ENCODE results near the gene UNC13B.
"Not testable (repeated sequence)": the region's sequence is repeated elsewhere in the genome, so short reads cannot be mapped to it uniquely, and the experiment has no call there.

Gene UNC13B

DNA sequence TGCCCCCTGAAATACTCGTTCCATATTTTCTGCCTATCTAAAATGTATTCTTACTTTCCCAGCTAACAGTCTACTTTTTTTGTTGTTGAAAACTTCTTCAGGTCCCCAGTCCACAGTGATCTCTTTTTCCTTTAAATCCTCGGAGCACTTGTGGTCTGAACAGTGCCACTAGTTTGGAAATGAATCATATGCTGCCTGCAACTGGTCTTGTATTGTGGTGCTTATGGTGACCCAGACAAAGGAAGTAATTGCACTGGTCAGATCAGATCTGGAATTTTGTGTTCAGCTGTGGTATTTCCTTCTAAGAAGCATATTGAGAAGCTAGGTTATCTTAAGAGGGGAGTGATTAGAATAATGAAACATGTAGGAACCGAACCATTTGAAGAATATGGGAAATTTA, 2.9 kb downstream of the UNC13B start:
- no peak for DNase-seq

DNA sequence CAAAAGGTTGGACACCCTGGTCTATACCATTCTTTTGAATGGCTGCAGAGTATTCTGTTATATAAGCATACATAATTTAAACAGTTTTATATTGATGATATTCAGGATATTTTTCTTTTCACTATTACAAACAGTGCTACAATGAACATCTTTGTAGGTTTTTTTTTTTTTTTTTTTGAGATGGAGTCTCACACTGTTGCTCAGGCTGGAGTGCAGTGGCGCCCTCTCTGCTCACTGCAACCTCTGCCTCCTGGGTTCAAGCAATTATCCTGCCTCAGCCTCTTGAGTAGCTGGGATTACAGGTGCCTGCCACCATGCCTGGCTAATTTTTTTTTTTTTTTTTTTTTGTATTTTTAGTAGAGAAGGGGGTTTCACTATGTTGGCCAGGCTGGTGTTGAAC, 5.6 kb downstream of the UNC13B start:
- DNase-seq: not testable (repeated sequence)

DNA sequence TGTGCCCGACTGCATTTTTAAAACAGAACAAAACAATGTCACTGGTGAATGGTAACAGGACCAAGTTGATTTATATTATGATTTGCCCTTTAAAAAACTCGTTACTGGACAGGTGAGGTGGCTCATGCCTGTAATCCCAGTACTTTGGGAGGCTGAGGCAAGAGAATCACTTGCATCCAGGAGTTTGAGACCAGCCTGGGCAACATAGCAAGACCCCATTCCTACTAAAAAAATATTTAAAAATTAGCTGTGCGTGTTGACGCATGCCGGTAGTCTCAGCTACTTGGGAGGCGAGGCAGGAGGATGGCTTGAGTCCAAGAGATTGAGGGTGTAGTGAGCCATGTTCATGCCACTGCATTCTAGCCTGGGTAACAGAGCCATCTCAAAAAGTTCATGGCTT, 7.2 kb downstream of the UNC13B start:
- DNase-seq: no peak

DNA sequence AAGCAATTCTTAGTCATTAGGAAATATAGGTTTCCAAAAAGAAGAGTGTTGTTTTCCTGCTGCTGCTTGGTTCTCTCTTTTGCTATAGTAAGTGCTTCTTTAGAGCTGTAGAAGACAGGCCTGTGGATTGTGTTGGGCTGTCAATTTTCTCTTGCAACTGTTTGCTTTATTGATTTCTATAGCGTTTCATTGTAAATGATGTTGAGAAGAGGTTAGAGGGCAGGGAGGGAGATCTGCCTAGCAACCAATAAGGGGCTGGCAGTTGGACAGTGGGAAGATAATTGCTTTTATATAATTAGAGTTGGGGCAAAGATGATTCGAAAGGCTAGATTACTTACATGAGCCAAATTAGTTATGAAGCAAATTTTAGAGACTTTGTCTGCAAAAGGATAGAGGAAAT, 11.1 kb downstream of the UNC13B start:
- DNase-seq: no peak

DNA sequence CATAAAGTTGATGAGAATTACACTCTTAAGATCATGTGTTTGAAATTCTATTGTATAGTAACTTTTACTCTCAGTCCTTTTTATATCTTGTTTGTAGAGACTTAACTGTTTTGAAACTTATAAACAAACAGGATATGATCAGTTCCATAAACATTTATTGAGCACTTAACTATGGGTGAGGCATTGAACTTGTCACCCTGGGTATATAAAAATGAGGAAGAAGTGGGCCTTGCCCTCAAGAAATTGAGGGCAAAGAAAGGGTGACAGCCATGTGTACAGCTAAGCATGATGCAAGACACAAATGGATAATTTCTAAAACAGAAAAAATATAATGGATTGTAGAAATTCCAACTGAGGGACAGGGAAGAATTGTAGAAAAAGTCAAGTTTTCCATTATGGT, 15.7 kb downstream of the UNC13B start:
- no peak for DNase-seq

DNA sequence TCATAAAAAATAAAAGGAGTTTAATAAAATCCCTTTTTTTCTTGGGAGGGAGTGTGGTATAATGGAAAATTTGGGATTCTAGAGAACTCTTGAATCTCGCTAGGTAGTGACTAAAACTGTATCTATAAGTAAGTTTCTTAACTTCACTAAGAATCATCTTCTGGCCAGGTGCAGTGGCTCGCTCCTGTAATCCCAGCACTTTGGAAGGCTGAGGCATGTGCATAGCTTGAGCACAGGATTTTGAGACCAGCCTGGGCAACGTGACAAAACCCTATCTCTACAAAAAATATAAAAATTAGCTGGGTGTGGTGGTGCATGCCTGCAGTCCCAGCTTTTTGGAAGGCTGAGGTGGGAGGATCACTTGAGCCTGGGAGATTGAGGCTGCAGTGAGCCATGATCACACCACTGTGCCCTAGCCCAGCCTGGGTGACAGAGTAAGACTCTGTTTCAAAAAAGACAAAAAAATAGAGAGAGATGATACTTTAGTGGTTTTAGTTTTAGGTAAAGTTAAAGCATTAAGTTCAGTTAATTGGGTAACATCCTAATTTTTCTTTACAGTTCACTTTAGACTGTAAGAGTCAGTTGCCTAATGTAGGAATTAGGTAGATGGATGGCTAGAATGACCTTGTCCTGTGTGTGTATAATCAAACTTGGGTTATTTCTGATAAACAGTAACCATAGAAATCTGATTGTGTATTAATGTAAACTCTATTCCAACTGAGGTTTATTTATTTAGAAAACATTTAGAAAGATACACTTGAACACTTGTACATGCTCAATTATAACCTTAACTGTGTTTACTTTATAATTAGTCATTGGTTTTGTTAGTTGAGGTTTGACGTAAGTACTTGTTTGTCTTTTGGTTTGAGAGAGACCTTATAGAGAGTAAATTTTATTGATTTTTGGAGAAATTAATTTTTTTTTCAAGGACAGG, 17.8 kb downstream of the UNC13B start:
- no peak for DNase-seq

DNA sequence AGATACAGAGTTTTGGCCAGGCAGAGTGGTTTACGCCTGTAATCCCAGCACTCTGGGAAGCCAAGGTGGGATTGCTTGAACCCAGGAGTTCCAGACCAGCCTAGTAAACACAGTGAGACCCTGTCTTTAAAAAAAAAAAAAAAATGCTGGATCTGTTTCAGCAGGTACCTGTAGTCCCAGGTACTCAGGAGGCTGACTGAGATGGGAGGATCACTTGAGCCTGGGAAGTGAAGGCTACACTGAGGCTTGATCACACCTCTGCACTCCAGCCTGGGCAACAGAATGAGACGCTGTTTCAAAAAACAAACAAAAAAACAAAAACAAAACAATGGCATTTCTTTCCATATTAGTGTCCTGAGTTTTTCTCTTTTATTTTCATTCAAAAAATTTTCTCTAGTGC, 19.0 kb downstream of the UNC13B start:
- no peak for DNase-seq

DNA sequence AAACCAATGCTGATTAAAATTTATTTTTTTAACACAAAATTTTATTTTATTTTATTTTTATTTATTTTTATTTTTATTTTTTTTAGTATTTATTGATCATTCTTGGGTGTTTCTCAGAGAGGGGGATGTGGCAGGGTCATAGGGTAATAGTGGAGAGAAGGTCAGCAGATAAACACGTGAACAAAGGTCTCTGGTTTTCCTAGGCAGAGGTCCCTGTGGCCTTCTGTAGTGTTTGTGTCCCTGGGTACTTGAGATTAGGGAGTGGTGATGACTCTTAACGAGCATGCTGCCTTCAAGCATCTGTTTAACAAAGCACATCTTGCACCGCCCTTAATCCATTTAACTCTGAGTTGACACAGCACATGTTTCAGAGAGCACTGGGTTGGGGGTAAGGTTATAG, 20.6 kb downstream of the UNC13B start:
- DNase-seq: not testable (repeated sequence)

DNA sequence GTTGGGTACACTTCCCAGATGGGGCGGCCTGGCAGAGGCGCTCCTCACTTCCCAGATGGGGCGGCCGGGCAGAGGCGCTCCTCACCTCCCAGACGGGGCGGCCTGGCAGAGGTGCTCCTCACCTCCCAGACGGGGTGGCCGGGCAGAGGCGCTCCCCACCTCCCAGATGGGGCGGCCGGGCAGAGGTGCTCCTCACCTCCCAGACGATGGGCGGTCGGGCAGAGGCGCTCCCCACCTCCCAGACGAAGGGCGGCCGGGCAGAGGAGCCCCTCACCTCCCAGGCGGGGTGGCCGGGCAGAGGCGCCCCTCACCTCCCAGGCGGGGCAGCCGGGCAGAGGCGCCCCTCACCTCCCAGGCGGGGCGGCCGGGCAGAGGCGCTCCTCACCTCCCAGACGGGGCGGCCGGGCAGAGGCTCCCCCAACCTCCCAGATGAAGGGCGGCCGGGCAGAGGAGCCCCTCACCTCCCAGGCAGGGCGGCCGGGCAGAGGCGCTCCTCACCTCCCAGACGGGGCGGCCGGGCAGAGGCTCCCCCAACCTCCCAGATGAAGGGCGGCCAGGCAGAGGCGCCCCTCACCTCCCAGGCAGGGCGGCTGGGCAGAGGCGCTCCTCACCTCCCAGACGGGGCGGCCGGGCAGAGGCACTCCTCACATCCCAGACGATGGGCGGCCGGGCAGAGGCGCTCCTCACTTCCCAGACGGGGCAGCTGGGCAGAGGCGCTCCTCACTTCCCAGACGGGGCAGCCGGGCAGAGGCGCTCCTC, 21.4 kb downstream of the UNC13B start:
- not testable (repeated sequence) for DNase-seq

DNA sequence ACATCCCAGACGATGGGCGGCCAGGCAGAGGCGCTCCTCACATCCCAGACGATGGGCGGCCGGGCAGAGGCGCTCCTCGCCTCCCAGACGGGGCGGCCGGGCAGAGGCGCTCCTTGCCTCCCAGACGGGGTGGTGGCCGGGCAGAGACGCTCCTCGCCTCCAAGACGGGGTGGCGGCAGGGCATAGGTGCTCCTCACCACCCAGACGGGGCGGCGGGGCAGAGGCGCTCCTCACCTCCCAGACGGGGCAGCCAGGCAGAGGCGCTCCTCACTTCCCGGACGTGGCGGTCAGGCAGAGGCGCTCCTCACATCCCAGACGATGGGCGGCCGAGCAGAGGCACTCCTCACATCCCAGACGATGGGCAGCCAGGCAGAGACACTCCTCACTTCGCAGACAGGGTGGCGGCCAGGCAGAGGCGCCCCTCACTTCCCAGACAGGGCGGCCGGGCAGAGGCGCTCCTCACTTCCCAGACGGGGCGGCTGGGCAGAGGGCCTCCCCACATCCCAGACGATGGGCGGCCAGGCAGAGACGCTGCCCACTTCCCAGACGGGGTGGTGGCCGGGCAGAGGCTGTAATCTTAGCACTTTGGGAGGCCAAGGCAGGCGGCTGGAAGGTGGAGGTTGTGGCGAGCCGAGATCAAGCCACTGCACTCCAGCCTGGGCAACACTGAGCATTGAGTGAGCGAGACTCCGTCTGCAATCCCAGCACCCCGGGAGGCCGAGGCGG, 22.1 kb downstream of the UNC13B start:
- DNase-seq: not testable (repeated sequence)

DNA sequence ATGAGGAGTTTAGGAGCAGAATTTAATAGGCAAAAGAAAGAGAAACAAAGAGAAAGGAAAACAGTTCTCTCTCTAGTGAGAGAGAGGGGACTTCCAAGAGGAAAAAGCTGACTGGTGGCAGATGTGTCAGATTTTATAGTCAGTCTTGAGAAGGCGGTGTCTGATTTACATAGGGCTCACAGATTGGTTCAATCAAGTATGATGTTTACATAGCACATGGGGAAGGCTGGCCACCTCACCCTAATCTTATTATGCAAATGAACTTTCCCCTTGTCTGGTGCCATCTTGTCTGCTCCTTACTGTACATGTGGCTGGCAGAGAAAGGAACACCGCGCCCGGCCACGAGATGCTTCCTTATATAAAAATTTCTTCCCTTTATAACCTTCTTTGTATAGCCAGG, 24.7 kb downstream of the UNC13B start:
- DNase-seq: no peak

DNA sequence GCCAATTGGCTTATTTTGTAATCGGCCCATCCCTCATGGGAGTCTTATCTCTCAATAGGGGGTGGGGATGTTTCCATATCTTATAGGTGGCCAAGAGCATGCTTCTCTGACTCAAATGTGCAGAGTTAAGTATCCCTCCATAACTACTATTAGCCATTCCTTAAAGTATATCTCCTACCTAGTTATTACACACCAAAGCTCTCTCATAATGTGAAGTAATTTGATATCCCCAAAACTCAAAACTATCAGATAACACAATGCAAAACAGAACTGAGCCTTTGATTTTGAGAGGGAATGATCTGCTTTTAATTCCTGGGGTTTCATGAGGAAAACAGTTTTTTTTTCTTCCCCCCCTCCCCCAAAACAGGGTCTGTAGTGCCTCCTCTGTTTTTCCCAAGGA, 28.4 kb downstream of the UNC13B start:
- no peak for DNase-seq

DNA sequence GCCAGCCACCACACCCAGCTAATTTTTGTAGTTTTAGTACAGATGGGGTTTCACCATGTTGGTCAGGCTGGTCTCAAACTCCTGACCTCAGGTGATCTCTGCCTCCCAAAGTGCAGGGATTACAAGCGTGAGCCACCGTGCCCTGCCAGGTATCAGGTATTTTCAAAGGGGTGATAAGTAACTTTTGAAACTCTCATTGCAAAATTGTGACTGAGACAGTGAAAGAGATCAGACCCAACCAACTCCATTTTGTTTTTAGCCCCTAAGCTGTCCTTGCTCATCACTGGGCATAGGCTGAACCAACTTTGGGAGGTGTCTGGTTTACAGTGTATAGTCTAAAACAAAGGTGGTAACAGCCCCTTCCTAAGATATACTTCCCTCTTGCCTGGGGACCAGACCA, 29.3 kb downstream of the UNC13B start:
- DNase-seq: no peak

DNA sequence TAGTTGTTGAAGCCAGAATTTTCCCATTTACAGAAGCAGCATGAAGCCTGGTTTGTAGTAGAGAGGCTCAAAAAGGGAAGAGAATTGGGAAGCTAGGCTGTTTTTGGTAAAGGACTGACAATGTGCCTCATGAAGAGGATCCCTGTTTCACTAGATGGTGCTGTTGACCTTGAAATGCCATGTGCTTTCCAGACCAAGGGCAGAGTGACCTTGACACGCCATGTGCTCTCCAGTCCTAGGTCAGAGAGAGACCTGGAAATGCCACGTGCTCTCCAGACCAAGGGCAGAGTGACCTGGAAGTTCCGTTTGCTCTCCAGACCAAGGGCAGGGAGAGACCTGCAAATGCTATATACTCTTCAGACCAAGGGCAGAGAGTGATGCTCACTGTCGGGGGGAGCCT, 32.0 kb downstream of the UNC13B start:
- no peak for DNase-seq

DNA sequence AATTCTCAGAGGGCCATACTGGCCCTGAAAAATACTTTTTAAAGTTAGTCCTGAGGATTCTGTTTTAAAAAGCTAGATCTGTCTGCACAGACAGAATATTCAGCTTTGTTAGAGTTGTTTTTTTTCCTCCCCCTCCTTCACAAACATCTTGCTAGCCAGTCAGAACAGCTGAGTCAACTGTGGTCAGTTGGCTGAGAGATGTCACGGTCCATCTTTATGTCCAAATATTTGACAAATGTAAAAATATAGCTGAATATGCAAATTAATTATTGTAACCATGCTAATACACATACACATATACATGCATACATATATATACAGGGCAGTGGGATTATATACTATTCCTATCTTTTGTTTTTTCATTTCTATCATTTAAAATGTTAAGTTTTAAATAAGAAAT, 33.9 kb downstream of the UNC13B start:
- DNase-seq: no peak

DNA sequence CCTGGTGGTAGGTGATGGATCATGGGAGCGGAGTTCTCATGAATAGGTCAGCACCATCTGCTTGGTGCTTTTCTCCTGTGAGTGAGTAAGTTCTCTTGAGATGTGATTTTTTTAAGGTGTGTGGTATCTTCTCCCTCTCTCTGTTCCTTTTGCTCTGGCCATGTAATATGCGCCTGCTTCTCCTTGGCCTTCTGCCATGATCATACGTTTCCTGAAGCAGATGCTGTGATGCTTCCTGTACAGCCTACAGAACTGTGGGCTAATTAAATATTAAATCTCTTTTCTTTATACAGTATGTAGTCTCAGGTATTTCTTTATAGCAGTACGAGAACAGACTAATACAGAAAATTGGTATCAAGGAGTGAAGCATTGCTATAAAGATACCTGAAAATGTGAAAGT, 36.4 kb downstream of the UNC13B start:
- no peak for DNase-seq

DNA sequence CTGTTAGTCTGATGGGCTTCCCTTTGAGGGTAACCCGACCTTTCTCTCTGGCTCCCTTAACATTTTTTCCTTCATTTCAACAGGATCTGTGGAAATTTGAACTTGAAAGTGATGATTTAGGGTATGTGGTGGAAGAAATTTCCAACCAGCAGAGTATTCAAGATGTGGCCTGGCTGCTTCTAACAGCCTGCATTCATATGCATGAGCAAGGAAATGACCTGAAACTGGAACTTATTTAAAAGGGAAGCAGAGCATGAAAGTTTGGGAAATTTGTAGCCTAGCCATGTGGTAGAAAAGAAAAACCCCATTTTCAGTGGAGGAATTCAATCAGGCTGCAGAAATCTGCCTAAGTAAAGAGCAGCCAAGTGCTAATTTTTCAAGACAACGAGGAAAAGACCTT, 41.7 kb downstream of the UNC13B start:
- no peak for DNase-seq

DNA sequence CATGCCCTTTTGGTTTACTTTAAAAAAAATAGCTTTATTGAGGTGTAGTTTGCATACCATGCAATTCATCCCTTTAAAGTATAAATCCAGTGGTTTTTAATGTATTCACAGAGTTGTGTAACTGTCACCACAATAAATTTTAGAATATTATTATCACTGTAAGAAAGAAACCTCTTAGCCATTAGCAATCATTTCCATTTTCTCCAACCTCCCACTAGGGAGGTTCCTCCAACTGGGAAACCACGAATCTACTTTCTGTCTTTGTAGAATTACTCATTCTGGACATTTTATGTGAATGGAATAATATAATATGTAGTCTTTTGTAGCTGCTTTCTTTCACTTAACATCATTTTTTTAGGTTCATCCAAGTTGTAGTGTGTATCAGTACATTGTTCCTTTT, 43.5 kb downstream of the UNC13B start:
- DNase-seq: no peak

DNA sequence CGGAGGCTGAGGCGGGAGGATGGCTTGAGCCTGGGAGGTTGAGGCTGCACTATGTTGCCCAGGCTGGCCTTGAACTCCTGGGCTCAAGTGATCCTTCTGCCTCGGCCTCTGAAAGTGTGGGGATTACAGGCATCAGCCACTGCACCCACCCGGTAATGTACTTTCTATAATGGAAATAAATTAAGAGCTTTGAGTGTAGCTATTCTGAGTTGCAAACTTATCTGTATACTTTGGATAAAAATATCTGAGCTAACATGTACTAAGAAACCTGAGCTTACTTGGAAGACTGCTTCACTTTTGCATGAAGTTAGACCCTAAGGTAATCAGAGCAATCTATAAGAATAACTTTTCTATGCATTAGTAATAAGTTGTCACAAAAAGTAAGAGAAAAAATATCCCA, 50.0 kb downstream of the UNC13B start:
- no peak for DNase-seq

DNA sequence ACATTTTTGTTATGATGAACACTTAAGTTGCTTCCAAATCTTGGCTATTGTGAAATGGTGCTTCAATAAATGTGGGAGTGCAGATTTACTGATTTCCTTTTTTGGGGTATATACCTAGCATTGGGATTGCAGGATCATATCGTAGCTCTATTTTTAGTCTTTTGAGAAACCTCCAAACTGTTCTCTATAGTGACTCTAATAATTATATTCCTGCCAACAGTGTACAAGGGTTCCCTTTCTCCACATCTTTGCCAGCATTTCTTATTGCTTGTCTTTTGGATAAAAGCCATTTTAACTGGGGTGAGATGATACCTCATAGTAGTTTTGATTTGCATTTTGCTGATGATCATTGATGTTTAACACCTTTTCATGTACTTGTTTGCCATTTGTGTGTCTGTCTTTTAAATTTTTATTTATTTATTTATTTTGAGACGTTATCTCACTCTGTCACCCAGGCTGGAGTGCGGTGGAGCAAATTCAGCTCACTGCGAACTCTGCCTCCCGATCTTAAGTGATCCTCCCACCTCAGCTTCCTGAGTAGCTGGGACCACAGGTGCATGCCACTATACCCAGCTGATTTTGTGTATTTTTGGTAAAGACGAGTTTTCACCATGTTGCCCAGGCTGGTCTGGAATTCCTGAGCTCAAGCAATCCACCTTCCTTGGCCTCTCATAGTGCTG, 59.0 kb downstream of the UNC13B start:
- no peak for DNase-seq

DNA sequence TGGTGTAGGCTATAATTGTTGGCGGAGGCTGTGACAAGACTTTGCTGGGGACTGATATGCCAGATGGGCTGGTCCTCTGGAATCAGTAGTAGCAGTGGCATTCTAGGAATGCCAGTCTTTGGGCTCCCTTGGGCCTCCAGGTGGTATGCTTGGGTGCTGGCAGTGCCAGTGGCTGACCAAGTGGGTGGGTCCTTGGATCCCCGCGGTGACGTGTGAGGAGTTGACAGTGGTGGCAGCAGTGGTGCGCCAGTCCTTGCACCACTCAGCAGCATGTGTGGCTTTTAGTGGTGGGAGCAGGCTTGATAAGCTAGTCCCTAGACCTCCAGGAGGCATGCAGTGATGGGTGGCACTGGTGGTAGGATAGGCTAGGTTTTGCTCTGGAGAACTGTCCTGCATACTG, 63.9 kb downstream of the UNC13B start:
- DNase-seq: no peak

DNA sequence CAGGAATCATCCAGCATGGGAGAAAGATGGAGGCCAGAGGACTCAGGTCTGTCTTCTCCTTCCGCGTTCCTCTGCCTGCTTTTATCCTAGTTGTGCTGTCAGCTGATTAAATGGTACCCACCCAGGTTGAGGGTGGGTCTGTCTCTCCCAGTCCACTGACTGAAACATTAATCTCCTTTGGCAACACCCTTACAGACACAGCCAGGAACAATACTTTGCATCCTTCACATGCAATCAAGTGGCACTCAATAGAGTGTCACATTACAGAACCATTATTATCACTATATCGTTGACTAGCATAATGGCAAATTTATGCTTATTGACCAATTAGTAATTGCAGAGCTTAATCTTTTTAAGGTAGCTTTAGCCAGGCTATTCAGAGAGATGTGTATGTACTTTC, 64.8 kb downstream of the UNC13B start:
- DNase-seq: no peak

DNA sequence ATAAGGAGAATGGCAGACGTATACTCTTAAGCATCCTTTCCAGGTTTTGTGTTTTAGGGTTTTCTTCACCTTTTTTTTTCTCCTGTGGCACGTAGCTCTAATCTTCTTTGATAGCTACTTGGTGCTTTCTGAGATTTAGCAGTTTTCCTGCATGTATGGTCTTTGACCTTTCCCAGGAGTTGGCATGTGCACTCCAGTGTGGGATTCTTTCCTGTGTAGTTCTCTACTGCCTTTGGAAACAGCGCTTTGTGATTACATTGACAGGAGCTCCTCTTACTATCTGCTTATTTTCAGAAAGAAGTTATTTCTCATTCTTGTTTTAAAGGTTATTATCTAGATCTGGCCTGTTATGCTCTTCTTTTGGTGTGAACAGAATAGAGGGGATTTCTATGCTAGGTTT, 65.5 kb downstream of the UNC13B start:
- DNase-seq: no peak
